ENCODE results near the gene TRIB2. TPM values are rescaled to one million over a fixed set of nuclear protein-coding genes. Genes with fewer than 3 reads are reported as not detected.

Gene TRIB2
- total RNA-seq (2011; cell fraction: chromatin; rRNA removed; ENCODE audit: low replicate concordance) = 27.9 and 40.5 TPM in 2 replicates
- total RNA-seq (2011; cell fraction: nucleolus; rRNA removed) = 35.9 and 38.8 TPM in 2 replicates
- 25.5 and 29.1 TPM in 2 replicates for total RNA-seq (2011; cell fraction: nucleoplasm; rRNA removed)
- total RNA-seq (2014; rRNA removed) (27.5 and 30.9 TPM in 2 replicates), total RNA-seq (2014; rRNA removed; fragmentation: Illumina TruSeq; extraction: Trizol) (24.1 and 24.8 TPM in 2 replicates), total RNA-seq (2015; rRNA removed; fragmentation: Illumina TruSeq; extraction: Trizol) (19.8 and 19.9 TPM in 2 replicates), total RNA-seq (2021) (39.0 and 43.0 TPM in 2 replicates), polyA plus RNA-seq (2011; rRNA removed) (22.1 and 28.6 TPM in 2 replicates), polyA plus RNA-seq (2014; fragmentation: Illumina TruSeq; extraction: Trizol) (22.5 and 26.3 TPM in 2 replicates), polyA plus RNA-seq (2014; fragmentation: Nextera tagmentation; extraction: Ambion mirVana) (10 to 100 TPM in 1 of 2 experiments, 1 to 10 TPM in 1; 9.0 to 12.2 TPM), polyA plus RNA-seq (2014; rRNA removed) (28.1 and 36.4 TPM in 2 replicates), polyA minus RNA-seq (2011; rRNA and poly(A)+ RNA removed) (25.6 and 33.0 TPM in 2 replicates), Bru-seq, nascent RNA (percentile 76 among the genes with signal in this experiment), BruChase-seq, experiment 1, labeled RNA remaining after a 2-hour chase (percentile 63 among the genes with signal in this experiment), BruChase-seq, experiment 2, labeled RNA remaining after a 6-hour chase (percentile 66 among the genes with signal in this experiment)
- polyA plus RNA-seq (2011; cell fraction: cytosol; rRNA removed) = 21.6 and 26.2 TPM in 2 replicates
- 58.7 and 62.0 TPM in 2 replicates for polyA plus RNA-seq (2011; cell fraction: nucleus; rRNA removed)
- 20.0 and 26.4 TPM in 2 replicates for polyA plus RNA-seq (2012)
- polyA minus RNA-seq (2011; cell fraction: cytosol; rRNA and poly(A)+ RNA removed) = 24.9 and 28.0 TPM in 2 replicates
- 48.7 and 49.8 TPM in 2 replicates for polyA minus RNA-seq (2011; cell fraction: nucleus; rRNA and poly(A)+ RNA removed)
- long read RNA-seq, experiment 1, full-length matches to known transcripts = 114 of 170 reads
- long read RNA-seq, experiment 1, partial matches to known transcripts = 34 of 170 reads
- long read RNA-seq, experiment 1, other reads (novel, unspliced or antisense) = 22 of 170 reads
- long read RNA-seq, experiment 2, full-length matches to known transcripts = 2 of 16 reads
- long read RNA-seq, experiment 2, partial matches to known transcripts = 13 of 16 reads
- long read RNA-seq, experiment 2, other reads (novel, unspliced or antisense) = 1 of 16 reads
- long read RNA-seq, experiment 3, full-length matches to known transcripts = 6 of 11 reads
- long read RNA-seq, experiment 3, partial matches to known transcripts = 0 of 11 reads
- long read RNA-seq, experiment 3, other reads (novel, unspliced or antisense) = 5 of 11 reads

- intact Hi-C loops (cut with micrococcal nuclease) (loop anchor here (1.0 to 5.0 kb wide), 13 partner anchors 39 to 886 kb away; no protein-coding TSS in a partner anchor), in situ Hi-C loops (cut with MboI) (loop anchor here (5.0 to 25.0 kb wide), 3 partner anchors 299 to 889 kb away; no protein-coding TSS in a partner anchor)
- Histone ChIP-seq H3K27ac (ENCODE audit: extremely low read depth, low read depth, low read length) (peak within 1 kb of the TSS; percentile 86), H3K4me1 (replicated peaks in 1 of 2; ENCODE audit: control insufficient read depth in 2 of 2, insufficient read depth in 2 of 2, low read length in 2 of 2) (peaks cover 13 to 30% of the 10 kb centered on the region in 2 experiments; a peak in 4 of 5 replicates), H4K20me1 (replicated peaks; ENCODE audit: control insufficient read depth, insufficient read depth, low read length) (no peaks in the 10 kb centered on the region; the same call in 1 of the 2 replicates), H3K4me3 (peak within 1 kb of the TSS; percentile 64), H2AFZ (ENCODE audit: low read depth, low read length) (peak within 1 kb of the TSS; percentile 95), H3K27me3 (ENCODE audit: control insufficient read depth in 2 of 2, insufficient read depth in 2 of 2, low read length in 2 of 2) (no peaks in the 10 kb centered on the region), H3K36me3 (ENCODE audit: control insufficient read depth, insufficient read depth, low read length) (no peaks in the 10 kb centered on the region), H3K4me2 (ENCODE audit: insufficient read depth, low read length) (peak within 1 kb of the TSS; percentile 86), H3K79me2 (ENCODE audit: control insufficient read depth, insufficient read depth, low read length) (peaks cover 46% of the 10 kb centered on the region), H3K9me3 (replicated peaks; ENCODE audit: control insufficient read depth, insufficient read depth, low read depth, low read length) (no peaks in the 10 kb centered on the region), H3K9ac (ENCODE audit: insufficient read depth in 1 of 2, low read depth in 2 of 2, low read length in 2 of 2) (peak within 1 kb of the TSS; percentile 84 to 97), H3K9me1 (ENCODE audit: control insufficient read depth, insufficient read depth, low read length) (no peaks in the 10 kb centered on the region)
- ChIA-PET POLR2A (interaction anchor here (0.6 to 2.0 kb wide), 21 partner anchors 9 to 887 kb away, joined by 3 to 8 read pairs (median 4); no protein-coding TSS in a partner anchor), CTCF (ENCODE audit: low intra/inter-chr PET ratio) (interaction anchor here (0.5 to 3.8 kb wide), 6 partner anchors 123 to 887 kb away, joined by 3 to 22 read pairs (median 4); no protein-coding TSS in a partner anchor)
- BruUV-seq (replicated peaks) = TSS peak; percentile 78
- peak; percentile 49 for FAIRE-seq
- DNase-seq (ENCODE audit: extremely low read depth in 1 of 4, low spot score in 3 of 4) = peak; percentile 88 to 96 (median 94)
- peak; percentile 78 for ATAC-seq
- WGBS (ENCODE audit: insufficient coverage, low coverage, missing lambda C conversion rate) = under 1% methylated on average over 38 of the region's 90 CpGs
- TF ChIP-seq MAZ (CRISPR knock-in tag; conservative IDR thresholded peaks at IDR 0.05 in 1 of 2, IDR thresholded peaks at IDR 0.05 in 1 of 2) = peak; percentile 42 to 48; a peak in 2 of 4 replicates
- TF ChIP-seq CHD2 (IDR thresholded peaks at IDR 0.05; ENCODE audit: low read depth, low read length) = peak; percentile 29; the same call in 1 of the 2 replicates
- peak; percentile 73 for TF ChIP-seq POLR2A (conservative IDR thresholded peaks at IDR 0.05)
- TF ChIP-seq EP400 (IDR thresholded peaks at IDR 0.05) = peak; percentile 30; the same call in 1 of the 2 replicates
- TF ChIP-seq HSF4 (CRISPR knock-in tag; IDR thresholded peaks at IDR 0.05; ENCODE audit: borderline replicate concordance) = no peak
- no peak for TF ChIP-seq ESRRB (CRISPR knock-in tag; IDR thresholded peaks at IDR 0.05; ENCODE audit: borderline replicate concordance)
- TF ChIP-seq ID3 (CRISPR knock-in tag; IDR thresholded peaks at IDR 0.05) = no peak
- TF ChIP-seq ID3 (tag; IDR thresholded peaks at IDR 0.05) = peak; percentile 57
- TF ChIP-seq TCF3 (CRISPR knock-in tag; IDR thresholded peaks at IDR 0.05) = 0 out of 2 replicates have a peak, but pooled peaks have one; percentile 5
- no peak for TF ChIP-seq POLR3G (IDR thresholded peaks at IDR 0.05; ENCODE audit: extremely low read depth, insufficient read length, insufficient replicate concordance)
- TF ChIP-seq NRF1 (conservative IDR thresholded peaks at IDR 0.05 in 1 of 2, IDR thresholded peaks at IDR 0.05 in 1 of 2) = peak; percentile 75 to 78
- TF ChIP-seq ATF7 (IDR thresholded peaks at IDR 0.05) = peak; percentile 25; the same call in 1 of the 2 replicates
- no peak for TF ChIP-seq PTRF (tag; IDR thresholded peaks at IDR 0.05)
- TF ChIP-seq GABPA (tag; conservative IDR thresholded peaks at IDR 0.05; ENCODE audit: low read depth) = peak; percentile 36; the same call in 1 of the 2 replicates
- peak; percentile 64 for TF ChIP-seq RB1 (IDR thresholded peaks at IDR 0.05; ENCODE audit: low read depth)
- peak; percentile 8; the same call in 1 of the 2 replicates for TF ChIP-seq MEF2A (IDR thresholded peaks at IDR 0.05; ENCODE audit: control insufficient read depth, low read depth, low read length)
These were observed at the start of gene TRIB2 for GRCh38 chr2:12716282-12717190. Gene TRIB2, plus strand, starts transcription at chr2:12716936. Its CDS starts 1,372 bp downstream, at chr2:12718308.
